ENCODE results near the gene GIT2. TPM values are rescaled to one million over a fixed set of nuclear protein-coding genes. Genes with fewer than 3 reads are reported as not detected.
"Not testable (repeated sequence)": the region's sequence is repeated elsewhere in the genome, so short reads cannot be mapped to it uniquely, and the experiment has no call there.

GIT2 gene
- total and polyA plus RNA-seq, 3 experiments from 2014 or later, result 52.0 to 93.0 (median 54.4) TPM

DNA sequence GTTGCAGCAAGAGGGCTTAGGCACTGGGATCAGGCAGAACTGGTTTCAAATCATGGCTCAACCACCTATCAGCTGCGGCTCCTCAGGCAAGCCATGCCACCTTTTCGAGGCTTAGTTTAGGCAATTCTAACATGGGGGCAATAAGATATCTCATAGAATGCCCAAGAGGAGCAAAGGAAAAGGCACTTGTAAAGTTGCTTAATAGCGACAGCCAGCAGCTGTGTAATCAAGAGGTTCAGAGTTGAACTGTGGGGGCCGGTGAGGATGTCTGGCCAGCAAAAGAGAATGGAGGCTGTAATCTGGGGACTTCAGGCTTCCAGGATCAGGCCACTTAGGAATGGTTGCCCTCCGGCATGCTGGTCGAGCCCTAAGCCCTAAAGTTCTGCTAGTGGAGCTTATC, 99.1 kb downstream of the GIT2 start:
- no peak overlapping the region for H3K4me3 ChIP-seq (ENCODE audit: low read length)
- peaks cover 36 to 48% (median 40%) of the 10 kb centered on the region in 3 donors for H3K4me1 Mint-ChIP-seq
- no peaks in the 10 kb centered on the region for H3K36me3 ChIP-seq (ENCODE audit: insufficient read depth, low read length)
- H3K27me3 Mint-ChIP-seq, result peaks cover 0 to 2% of the 10 kb centered on the region in 2 donors
- peaks cover 0 to 2% (median 0%) of the 10 kb centered on the region in 5 donors for H3K9me3 Mint-ChIP-seq
- DNase-seq, result no peak
- H3K27ac Mint-ChIP-seq, result peak overlapping the region in 1 of 8 donors; percentile 40
- CTCF ChIA-PET, result interaction anchor here (1.1 kb wide), 1 partner anchor 9 kb away, joined by 4 read pairs; no protein-coding TSS in a partner anchor
- no peak overlapping the region for H3K27ac ChIP-seq (ENCODE audit: low read depth, low read length)
- no peaks in the 10 kb centered on the region for H3K9me3 ChIP-seq (ENCODE audit: low read length)
- peak overlapping the region in 3 of 7 donors; percentile 12 to 41 (median 30) for H3K4me3 Mint-ChIP-seq
- POLR2A ChIA-PET, result no interaction called here
- H3K27me3 ChIP-seq (ENCODE audit: insufficient read depth, low read length, poor library complexity, severe bottlenecking), result no peaks in the 10 kb centered on the region
- H3K4me1 ChIP-seq (ENCODE audit: insufficient read depth, low read length), result peaks cover 35% of the 10 kb centered on the region
- H3K36me3 Mint-ChIP-seq, result peaks cover 0 to 12% (median 0%) of the 10 kb centered on the region in 3 donors

DNA sequence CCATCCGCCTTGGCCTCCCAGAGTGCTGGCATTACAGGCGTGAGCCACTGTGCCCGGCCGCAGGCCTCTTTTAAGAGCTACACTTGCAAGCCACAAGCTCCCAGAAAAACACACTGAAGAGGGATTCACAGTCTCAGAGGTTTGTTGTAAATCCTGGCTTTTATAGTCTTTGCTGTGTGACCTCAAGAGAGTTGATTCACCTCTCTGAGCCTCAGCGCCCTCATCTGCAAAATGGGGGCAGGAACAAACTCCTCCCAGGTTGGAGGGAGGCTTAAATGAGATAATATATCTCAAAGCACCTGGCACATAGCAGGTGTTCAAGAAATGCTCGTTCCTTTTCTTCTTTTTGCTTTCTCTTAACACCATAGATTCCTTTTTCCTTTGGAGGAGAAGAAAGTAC, 100.0 kb downstream of the GIT2 start:
- Mint-ChIP-seq H3K27me3 (peaks cover 0 to 2% of the 10 kb centered on the region in 2 donors), H3K27ac (peak overlapping the region in 2 of 8 donors; percentile 33 to 82), H3K9me3 (peaks cover 0 to 2% (median 0%) of the 10 kb centered on the region in 5 donors), H3K4me1 (peaks cover 29 to 41% (median 33%) of the 10 kb centered on the region in 3 donors), H3K36me3 (peaks cover 0 to 11% (median 0%) of the 10 kb centered on the region in 3 donors), H3K4me3 (no peak overlapping the region)
- POLR2A ChIA-PET, result no interaction called here
- no peaks in the 10 kb centered on the region for H3K27me3 ChIP-seq (ENCODE audit: insufficient read depth, low read length, poor library complexity, severe bottlenecking)
- H3K9me3 ChIP-seq (ENCODE audit: low read length), result no peaks in the 10 kb centered on the region
- H3K27ac ChIP-seq (ENCODE audit: low read depth, low read length), result no peak overlapping the region
- DNase-seq, result no peak
- H3K4me3 ChIP-seq (ENCODE audit: low read length), result no peak overlapping the region
- no peaks in the 10 kb centered on the region for H3K36me3 ChIP-seq (ENCODE audit: insufficient read depth, low read length)
- H3K4me1 ChIP-seq (ENCODE audit: insufficient read depth, low read length), result peaks cover 27% of the 10 kb centered on the region
- CTCF ChIA-PET, result no interaction called here

DNA sequence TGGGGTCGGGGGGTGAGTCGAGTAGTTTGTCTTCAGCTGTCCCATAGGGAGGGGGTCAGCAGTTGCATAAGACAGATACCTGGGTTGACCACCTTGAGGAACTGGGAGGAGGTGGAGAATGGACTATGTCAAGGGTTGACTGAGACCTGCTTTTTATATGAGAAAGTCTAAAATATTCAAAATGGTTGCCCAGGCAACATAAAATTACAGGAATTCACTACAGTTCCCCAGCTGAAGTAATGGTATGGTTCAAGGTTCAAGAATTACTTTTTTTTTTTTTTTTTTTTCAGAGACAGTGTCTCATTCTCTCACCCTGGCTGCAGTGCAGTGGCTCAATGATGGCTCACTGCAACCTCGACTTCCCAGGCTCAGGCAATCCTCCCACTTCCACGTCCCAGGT, 101.2 kb downstream of the GIT2 start:
- peak overlapping the region in 1 of 7 donors; percentile 23 for H3K4me3 Mint-ChIP-seq
- no peaks in the 10 kb centered on the region for H3K27me3 Mint-ChIP-seq
- peaks cover 0 to under 1% (median 0%) of the 10 kb centered on the region in 3 donors for H3K36me3 Mint-ChIP-seq
- DNase-seq, result no peak
- ChIA-PET CTCF (no interaction called here), POLR2A (no interaction called here)
- H3K9me3 ChIP-seq (ENCODE audit: low read length), result no peaks in the 10 kb centered on the region
- H3K27me3 ChIP-seq (ENCODE audit: insufficient read depth, low read length, poor library complexity, severe bottlenecking), result no peaks in the 10 kb centered on the region
- no peak overlapping the region for H3K4me3 ChIP-seq (ENCODE audit: low read length)
- H3K36me3 ChIP-seq (ENCODE audit: insufficient read depth, low read length), result no peaks in the 10 kb centered on the region
- H3K4me1 ChIP-seq (ENCODE audit: insufficient read depth, low read length), result peaks cover 26% of the 10 kb centered on the region
- H3K27ac ChIP-seq (ENCODE audit: low read depth, low read length), result no peak overlapping the region
- peak overlapping the region in 3 of 8 donors; percentile 44 to 71 (median 63) for H3K27ac Mint-ChIP-seq
- peaks cover 24 to 32% (median 28%) of the 10 kb centered on the region in 3 donors for H3K4me1 Mint-ChIP-seq
- no peaks in the 10 kb centered on the region for H3K9me3 Mint-ChIP-seq

- no peak for DNase-seq
- H3K9me3 ChIP-seq (ENCODE audit: low read length), result no peaks in the 10 kb centered on the region
- H3K27me3 ChIP-seq (ENCODE audit: insufficient read depth, low read length, poor library complexity, severe bottlenecking), result no peaks in the 10 kb centered on the region
- H3K4me1 ChIP-seq (ENCODE audit: insufficient read depth, low read length), result peaks cover 31% of the 10 kb centered on the region
- no peaks in the 10 kb centered on the region for H3K9me3 Mint-ChIP-seq
- peak overlapping the region in 6 of 7 donors; percentile 13 to 70 (median 46) for H3K4me3 Mint-ChIP-seq
- ChIA-PET CTCF (interaction anchor here (1.4 to 2.3 kb wide), 3 partner anchors 12 to 88 kb away, joined by 4 to 8 read pairs (median 5); partner anchors contain the start of gene GLTP), POLR2A (no interaction called here)
- no peaks in the 10 kb centered on the region for H3K36me3 ChIP-seq (ENCODE audit: insufficient read depth, low read length)
- no peak overlapping the region for H3K4me3 ChIP-seq (ENCODE audit: low read length)
- H3K27ac ChIP-seq (ENCODE audit: low read depth, low read length), result no peak overlapping the region
- H3K4me1 Mint-ChIP-seq, result peaks cover 31 to 40% (median 36%) of the 10 kb centered on the region in 3 donors
- peak overlapping the region in 7 of 8 donors; percentile 36 to 94 (median 68) for H3K27ac Mint-ChIP-seq
- H3K36me3 Mint-ChIP-seq, result no peaks in the 10 kb centered on the region
- H3K27me3 Mint-ChIP-seq, result no peaks in the 10 kb centered on the region
Observed at GRCh38 chr12:109893261-109893995, 102.7 kb downstream of the GIT2 start.

GRCh38 chr12:109892748-109893147, 103.4 kb downstream of the GIT2 start:
- Histone ChIP-seq H3K4me1 (ENCODE audit: insufficient read depth, low read length) (peaks cover 38% of the 10 kb centered on the region), H3K4me3 (ENCODE audit: low read length) (no peak overlapping the region), H3K27ac (ENCODE audit: low read depth, low read length) (no peak overlapping the region), H3K27me3 (ENCODE audit: insufficient read depth, low read length, poor library complexity, severe bottlenecking) (no peaks in the 10 kb centered on the region), H3K9me3 (ENCODE audit: low read length) (no peaks in the 10 kb centered on the region), H3K36me3 (ENCODE audit: insufficient read depth, low read length) (no peaks in the 10 kb centered on the region)
- Mint-ChIP-seq H3K4me3 (peak overlapping the region in 6 of 7 donors; percentile 9 to 60 (median 32)), H3K9me3 (no peaks in the 10 kb centered on the region), H3K4me1 (peaks cover 38 to 47% (median 42%) of the 10 kb centered on the region in 3 donors), H3K36me3 (no peaks in the 10 kb centered on the region), H3K27ac (peak overlapping the region; percentile 36 to 98 (median 72)), H3K27me3 (no peaks in the 10 kb centered on the region)
- CTCF ChIA-PET, result interaction anchor here (1.4 to 2.3 kb wide), 3 partner anchors 12 to 87 kb away, joined by 4 to 8 read pairs (median 5); partner anchors contain the start of gene GLTP
- POLR2A ChIA-PET, result no interaction called here
- DNase-seq, result peak in 3 of 5 donors; percentile 16 to 59 (median 47)

- Histone ChIP-seq H3K36me3 (ENCODE audit: insufficient read depth, low read length) (no peaks in the 10 kb centered on the region), H3K27me3 (ENCODE audit: insufficient read depth, low read length, poor library complexity, severe bottlenecking) (no peaks in the 10 kb centered on the region), H3K4me3 (ENCODE audit: low read length) (no peak overlapping the region), H3K4me1 (ENCODE audit: insufficient read depth, low read length) (peaks cover 43% of the 10 kb centered on the region), H3K9me3 (ENCODE audit: low read length) (no peaks in the 10 kb centered on the region), H3K27ac (ENCODE audit: low read depth, low read length) (no peak overlapping the region)
- Mint-ChIP-seq H3K9me3 (no peaks in the 10 kb centered on the region), H3K27ac (peak overlapping the region; percentile 36 to 98 (median 72)), H3K27me3 (no peaks in the 10 kb centered on the region), H3K36me3 (no peaks in the 10 kb centered on the region), H3K4me3 (peak overlapping the region; percentile 5 to 63 (median 33)), H3K4me1 (peaks cover 43 to 52% (median 47%) of the 10 kb centered on the region in 3 donors)
- ChIA-PET POLR2A (no interaction called here), CTCF (interaction anchor here (1.4 to 2.3 kb wide), 3 partner anchors 11 to 87 kb away, joined by 4 to 8 read pairs (median 5); partner anchors contain the start of gene GLTP)
- DNase-seq, result no peak
Observed at GRCh38 chr12:109892165-109892715, 103.9 kb downstream of the GIT2 start.

- H3K27me3 Mint-ChIP-seq; H3K27me3 ChIP-seq (ENCODE audit: insufficient read depth, low read length, poor library complexity, severe bottlenecking); DNase-seq; H3K27ac ChIP-seq (ENCODE audit: low read depth, low read length); H3K4me3 Mint-ChIP-seq; H3K9me3 ChIP-seq (ENCODE audit: low read length); H3K36me3 Mint-ChIP-seq; H3K4me3 ChIP-seq (ENCODE audit: low read length); POLR2A ChIA-PET; H3K36me3 ChIP-seq (ENCODE audit: insufficient read depth, low read length); H3K9me3 Mint-ChIP-seq: not testable (repeated sequence)
- Mint-ChIP-seq H3K27ac (peak overlapping the region in 5 of 8 donors; percentile 36 to 98 (median 64)), H3K4me1 (peaks cover 43 to 54% (median 48%) of the 10 kb centered on the region in 3 donors)
- H3K4me1 ChIP-seq (ENCODE audit: insufficient read depth, low read length), result peaks cover 43% of the 10 kb centered on the region
- CTCF ChIA-PET, result interaction anchor here (2.1 to 2.3 kb wide), 2 partner anchors 10 to 46 kb away, joined by 5 to 8 read pairs; partner anchors contain the start of gene GLTP
Observed at GRCh38 chr12:109891731-109892130, 104.4 kb downstream of the GIT2 start.

Data from CD8-positive, alpha-beta memory T cell (primary cell).